ENCODE results near the gene KLHDC7B. TPM values are rescaled to one million over a fixed set of nuclear protein-coding genes. Genes with fewer than 3 reads are reported as not detected.
"Not testable (repeated sequence)": the region's sequence is repeated elsewhere in the genome, so short reads cannot be mapped to it uniquely, and the experiment has no call there.

KLHDC7B gene
- total and polyA plus RNA-seq, 2 experiments from 2014 or later, result 0.75 to 1.7 TPM

- Histone ChIP-seq H4K20me1 (ENCODE audit: insufficient read depth, poor library complexity, severe bottlenecking) (no peaks in the 10 kb centered on the region), H3K27ac (peak overlapping the region; percentile 96), H3K27me3 (peaks cover 11% of the 10 kb centered on the region), H3K4me3 (peak overlapping the region; percentile 52), H3K9me3 (ENCODE audit: low read depth) (no peaks in the 10 kb centered on the region), H2AFZ (peak overlapping the region; percentile 49), H3K4me2 (peak overlapping the region; percentile 99), H3K4me1 (ENCODE audit: insufficient read depth) (peaks cover 35% of the 10 kb centered on the region), H3K79me2 (no peaks in the 10 kb centered on the region), H3K36me3 (replicated peaks; ENCODE audit: insufficient read depth, low read depth) (no peaks in the 10 kb centered on the region), H3K9me2 (replicated peaks; ENCODE audit: insufficient read depth) (no peaks in the 10 kb centered on the region)
- TF ChIP-seq CTCF (IDR thresholded peaks at IDR 0.05; ENCODE audit: poor library complexity) (no peak), EZH2phosphoT487 (IDR thresholded peaks at IDR 0.05; ENCODE audit: low read depth, severe bottlenecking, unreplicated experiment) (no peak), EZH2 (IDR thresholded peaks at IDR 0.05; ENCODE audit: borderline replicate concordance) (no peak)
- peak; percentile 77 for DNase-seq (ENCODE audit: low spot score)
- WGBS (ENCODE audit: low lambda C conversion rate, missing lambda C conversion rate), result 8% methylated on average over 30 of the region's 56 CpGs
Measured at GRCh38 chr22:50531962-50532674, 13.6 kb upstream of the KLHDC7B start.

- Histone ChIP-seq H2AFZ (no peak overlapping the region), H3K4me2 (peak overlapping the region; percentile 99), H3K79me2 (no peaks in the 10 kb centered on the region), H3K4me3 (no peak overlapping the region), H3K9me3 (ENCODE audit: low read depth) (no peaks in the 10 kb centered on the region), H3K27me3 (peaks cover 11% of the 10 kb centered on the region), H3K36me3 (replicated peaks; ENCODE audit: insufficient read depth, low read depth) (no peaks in the 10 kb centered on the region), H3K27ac (peak overlapping the region; percentile 96), H3K9me2 (replicated peaks; ENCODE audit: insufficient read depth) (no peaks in the 10 kb centered on the region), H4K20me1 (ENCODE audit: insufficient read depth, poor library complexity, severe bottlenecking) (no peaks in the 10 kb centered on the region), H3K4me1 (ENCODE audit: insufficient read depth) (peaks cover 32% of the 10 kb centered on the region)
- DNase-seq (ENCODE audit: low spot score), result peak; percentile 21
- TF ChIP-seq EZH2phosphoT487 (IDR thresholded peaks at IDR 0.05; ENCODE audit: low read depth, severe bottlenecking, unreplicated experiment), result no peak
- no peak for TF ChIP-seq EZH2 (IDR thresholded peaks at IDR 0.05; ENCODE audit: borderline replicate concordance)
- TF ChIP-seq CTCF (IDR thresholded peaks at IDR 0.05; ENCODE audit: poor library complexity), result no peak
- WGBS (ENCODE audit: low lambda C conversion rate, missing lambda C conversion rate), result 60% methylated on average over 19 of the region's 19 CpGs
Measured at GRCh38 chr22:50532824-50533796, 12.6 kb upstream of the KLHDC7B start.

- not testable (repeated sequence) for H3K79me2 ChIP-seq; H4K20me1 ChIP-seq (ENCODE audit: insufficient read depth, poor library complexity, severe bottlenecking); H2AFZ ChIP-seq; H3K4me3 ChIP-seq; H3K36me3 ChIP-seq (replicated peaks; ENCODE audit: insufficient read depth, low read depth); H3K9me3 ChIP-seq (ENCODE audit: low read depth); H3K9me2 ChIP-seq (replicated peaks; ENCODE audit: insufficient read depth)
- H3K27ac ChIP-seq, result peak overlapping the region; percentile 96
- 45% methylated on average over 21 of the region's 21 CpGs for WGBS (ENCODE audit: low lambda C conversion rate, missing lambda C conversion rate)
- H3K4me1 ChIP-seq (ENCODE audit: insufficient read depth), result peaks cover 35% of the 10 kb centered on the region
- peak overlapping the region; percentile 99 for H3K4me2 ChIP-seq
- peak; percentile 53 for DNase-seq (ENCODE audit: low spot score)
- peaks cover 11% of the 10 kb centered on the region for H3K27me3 ChIP-seq
Measured at GRCh38 chr22:50533856-50534711, 11.6 kb upstream of the KLHDC7B start.

Data from hepatocyte (in vitro differentiated cells).